Coronary artery (tissue), 2 donors: ENCODE measurements around the gene AP2S1.
"Not testable (repeated sequence)": the region's sequence is repeated elsewhere in the genome, so short reads cannot be mapped to it uniquely, and the experiment has no call there.

ENCODE experiments used
- DNase-seq: peaks from one replicate; pipeline ENCODE4 v3.0.0-alpha.2; 2017; ENCODE audit warnings: low spot score
- H3K27ac ChIP-seq, 2 donors: fragments of 200-600 bp; sonication (generic); one replicate each; pipeline ENCODE4 v1.5.1; 2016 to 2019
- H3K4me3 ChIP-seq: fragments of 200-600 bp; sonication (generic); 2 replicates; pipeline ENCODE4 v1.5.1; 2016; ENCODE audit warnings: mild to moderate bottlenecking, moderate library complexity
- TF ChIP-seq, protein P1 (sequence below): fragments of 200-600 bp; sonication (generic); IDR thresholded peaks from one replicate; pipeline ENCODE4 v1.5.1; 2019; ENCODE audit warnings: antibody characterized with exemption

AP2S1 gene

DNA sequence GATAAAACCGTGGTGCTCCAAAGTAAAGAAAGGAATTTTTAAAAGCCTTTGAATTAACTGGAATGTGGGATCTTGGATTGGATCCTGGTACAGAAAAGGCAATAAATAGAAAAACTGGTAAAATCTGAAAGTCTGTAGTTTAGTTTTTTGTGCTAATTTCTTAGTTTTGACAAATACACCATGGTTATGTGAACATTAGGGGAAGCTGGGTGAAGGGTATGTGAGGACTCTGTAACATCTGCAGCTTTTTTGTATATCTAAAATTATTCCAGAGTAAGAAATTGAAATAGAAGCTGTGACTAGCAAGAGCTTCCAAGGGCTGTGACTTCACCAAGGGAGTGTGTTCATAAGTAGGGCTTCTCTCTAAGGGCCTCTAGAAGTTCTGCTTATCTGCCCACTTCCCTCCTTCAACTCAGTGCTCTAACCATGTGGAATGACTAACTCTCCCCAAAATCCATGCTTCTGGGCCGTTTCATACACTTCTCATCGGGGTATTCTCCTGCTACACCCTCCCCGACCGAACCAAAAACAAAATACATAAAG is 36.7 kb upstream of the AP2S1 start:
- Histone ChIP-seq H3K4me3 (no peak overlapping the region), H3K27ac (no peak overlapping the region)
- no peak for DNase-seq
- TF ChIP-seq, protein P1, sequence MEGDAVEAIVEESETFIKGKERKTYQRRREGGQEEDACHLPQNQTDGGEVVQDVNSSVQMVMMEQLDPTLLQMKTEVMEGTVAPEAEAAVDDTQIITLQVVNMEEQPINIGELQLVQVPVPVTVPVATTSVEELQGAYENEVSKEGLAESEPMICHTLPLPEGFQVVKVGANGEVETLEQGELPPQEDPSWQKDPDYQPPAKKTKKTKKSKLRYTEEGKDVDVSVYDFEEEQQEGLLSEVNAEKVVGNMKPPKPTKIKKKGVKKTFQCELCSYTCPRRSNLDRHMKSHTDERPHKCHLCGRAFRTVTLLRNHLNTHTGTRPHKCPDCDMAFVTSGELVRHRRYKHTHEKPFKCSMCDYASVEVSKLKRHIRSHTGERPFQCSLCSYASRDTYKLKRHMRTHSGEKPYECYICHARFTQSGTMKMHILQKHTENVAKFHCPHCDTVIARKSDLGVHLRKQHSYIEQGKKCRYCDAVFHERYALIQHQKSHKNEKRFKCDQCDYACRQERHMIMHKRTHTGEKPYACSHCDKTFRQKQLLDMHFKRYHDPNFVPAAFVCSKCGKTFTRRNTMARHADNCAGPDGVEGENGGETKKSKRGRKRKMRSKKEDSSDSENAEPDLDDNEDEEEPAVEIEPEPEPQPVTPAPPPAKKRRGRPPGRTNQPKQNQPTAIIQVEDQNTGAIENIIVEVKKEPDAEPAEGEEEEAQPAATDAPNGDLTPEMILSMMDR, result no peak

- H3K4me3 ChIP-seq, result no peak overlapping the region
- H3K27ac ChIP-seq, result no peak overlapping the region
- TF ChIP-seq, protein P1, result no peak
- no peak for DNase-seq
These were observed 36.0 kb upstream of the AP2S1 start for GRCh38 chr19:46886546-46887239.

DNA sequence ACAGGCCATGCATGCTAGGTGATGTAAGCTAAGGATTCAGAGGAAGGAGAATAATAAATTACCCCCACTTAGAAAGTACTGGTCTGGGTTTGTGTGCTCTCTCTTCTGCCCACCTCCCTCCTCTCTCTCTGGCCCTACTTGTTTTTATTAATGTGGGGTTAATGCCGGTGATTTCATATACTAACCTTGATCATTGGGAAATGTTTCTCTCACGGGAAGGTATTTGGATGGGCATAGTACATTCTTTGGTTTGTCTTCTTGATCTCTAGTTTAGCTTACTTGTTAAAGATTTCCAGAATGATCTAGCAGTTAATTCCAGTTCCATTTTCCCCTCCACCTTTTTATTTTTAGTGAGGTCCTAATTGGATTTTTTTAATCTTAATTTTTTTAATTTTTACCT is 34.8 kb upstream of the AP2S1 start:
- Histone ChIP-seq H3K27ac (no peak overlapping the region), H3K4me3 (no peak overlapping the region)
- DNase-seq, result no peak
- TF ChIP-seq, protein P1, result no peak

GRCh38 chr19:46882751-46883150 is 32.1 kb upstream of the AP2S1 start:
- H3K27ac ChIP-seq, DNase-seq, H3K4me3 ChIP-seq: not testable (repeated sequence)

DNA sequence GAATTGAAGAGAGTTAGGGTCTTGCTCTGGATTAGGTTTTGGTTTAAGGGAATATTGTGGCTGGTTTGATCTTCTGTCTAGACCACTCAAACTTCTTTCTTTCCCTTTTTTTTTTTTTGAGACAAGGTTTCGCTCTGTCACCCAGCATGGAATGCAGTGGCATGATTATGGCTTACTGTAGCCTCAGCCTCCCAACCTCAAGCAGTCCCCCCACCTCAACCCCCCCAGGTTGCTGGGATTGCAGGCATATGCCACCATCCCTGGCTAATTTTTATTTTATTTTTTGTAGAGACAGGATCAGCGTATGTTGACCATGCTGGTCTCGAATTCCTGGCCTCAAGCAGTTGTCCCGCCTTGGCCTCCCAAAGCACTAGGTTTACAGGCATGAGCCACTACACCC is 31.4 kb upstream of the AP2S1 start:
- Histone ChIP-seq H3K27ac (no peak overlapping the region), H3K4me3 (no peak overlapping the region)
- no peak for DNase-seq
- TF ChIP-seq, protein P1, result no peak

DNA sequence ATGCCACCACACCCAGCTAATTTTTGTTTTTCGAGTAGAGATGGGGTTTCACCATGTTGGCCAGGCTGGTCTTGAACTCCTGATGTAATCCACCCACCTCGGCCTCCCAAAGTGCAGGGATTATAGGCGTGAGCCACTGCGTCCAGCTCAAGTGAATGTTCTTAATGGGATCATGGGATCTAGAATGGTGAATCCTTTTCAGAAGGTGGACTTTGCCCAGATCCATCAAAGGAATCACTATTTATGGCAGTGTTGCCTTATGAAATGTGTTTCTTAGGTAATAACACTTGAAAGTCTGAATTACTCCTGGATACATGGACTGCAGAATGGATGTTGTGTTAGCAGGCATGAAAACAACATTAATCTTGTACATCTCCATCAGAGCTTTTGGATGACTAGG is 30.4 kb upstream of the AP2S1 start:
- no peak overlapping the region for H3K4me3 ChIP-seq
- no peak overlapping the region for H3K27ac ChIP-seq
- TF ChIP-seq, protein P1, result no peak
- DNase-seq, result no peak

DNA sequence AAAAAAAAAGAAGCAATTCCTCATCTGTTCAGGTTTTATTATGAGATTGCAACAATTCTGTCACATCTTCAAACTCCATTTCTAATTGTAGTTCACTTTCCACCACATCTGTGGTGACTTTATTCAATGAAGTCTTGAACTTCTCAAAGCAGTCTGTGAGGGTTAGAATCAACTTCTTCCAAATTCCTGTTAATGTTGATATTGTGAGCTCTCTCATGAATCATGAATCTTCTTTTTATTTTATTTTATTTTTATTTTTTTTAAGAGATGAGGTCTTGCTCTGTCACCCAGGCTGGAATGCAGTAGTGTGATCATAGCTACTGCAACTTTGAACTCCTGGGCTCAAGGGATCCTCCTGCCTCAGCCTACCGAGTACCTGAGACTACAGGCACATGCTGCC is 29.8 kb upstream of the AP2S1 start:
- TF ChIP-seq, protein P1, result no peak
- H3K27ac ChIP-seq, result no peak overlapping the region
- no peak overlapping the region for H3K4me3 ChIP-seq
- DNase-seq, result no peak
